Suprapubic skin (tissue), 4 donors: ENCODE data around the gene RASA3. TPM values are rescaled to one million over a fixed set of nuclear protein-coding genes. Genes with fewer than 3 reads are reported as not detected.
A peak's percentile ranks its signal among the peaks of the same experiment; 100 is the strongest.

Experiments
- DNase-seq, 2 donors: peaks; one replicate each; pipeline ENCODE4 v3.0.0-alpha.2; 2019; ENCODE audit warnings: low spot score in 2 of 2
- H3K27ac ChIP-seq: fragments of 200-600 bp; sonication (generic); one replicate; pipeline ENCODE4 v1.5.1; 2019
- H3K27me3 ChIP-seq: fragments of 200-600 bp; sonication (generic); one replicate; pipeline ENCODE4 v1.5.1; 2019
- H3K36me3 ChIP-seq: fragments of 200-600 bp; sonication (generic); one replicate; pipeline ENCODE4 v1.5.1; 2019
- H3K4me1 ChIP-seq: fragments of 200-600 bp; sonication (generic); one replicate; pipeline ENCODE4 v1.5.1; 2019
- H3K4me3 ChIP-seq: fragments of 200-600 bp; sonication (generic); one replicate; pipeline ENCODE4 v1.5.1; 2019; ENCODE audit warnings: mild to moderate bottlenecking
- H3K9me3 ChIP-seq: fragments of 200-600 bp; sonication (generic); one replicate; pipeline ENCODE4 v1.5.1; 2019
- EP300 ChIP-seq: sonication (generic); formaldehyde crosslinking; IDR thresholded peaks from one replicate; pipeline ENCODE4 v1.6.1; 2017; ENCODE audit warnings: antibody characterized with exemption
- POLR2A ChIP-seq, 2 donors: fragments of 450-650 bp; IDR thresholded peaks; one replicate each; pipeline ENCODE4 v1.6.1; 2017; ENCODE audit warnings: antibody characterized with exemption in 2 of 2, mild to moderate bottlenecking in 2 of 2, moderate library complexity in 2 of 2
- POLR2AphosphoS5 ChIP-seq, 3 donors: sonication (generic); formaldehyde crosslinking; IDR thresholded peaks; one replicate each; pipeline ENCODE4 v1.6.1; 2017; ENCODE audit warnings: antibody characterized with exemption in 3 of 3
- WGBS: methylation state at CpG from one replicate; pipeline ENCODE4 v1.1.5; 2018; 5-methylcytosine and 5-hydroxymethylcytosine counted together
- total RNA-seq, 4 donors: library from RNA; depleted of rRNA; stranded (reverse); fragments of >200 nt; gene quantifications; one replicate each; pipeline ENCODE4 v1.1.0, GENCODE V29; 2016
- TF ChIP-seq, protein P1 (sequence below), 2 donors: fragments of 200-600 bp in 1 of 2; fragments of 450-650 bp in 1 of 2; sonication (generic) in 1 of 2; IDR thresholded peaks; one replicate each; pipeline ENCODE4 v1.5.1; 2016 to 2019; ENCODE audit warnings: antibody characterized with exemption in 2 of 2, mild to moderate bottlenecking in 1 of 2, moderate library complexity in 1 of 2

Gene RASA3
- total RNA-seq, 4 donors from 2014 or later = 15.3 to 37.1 (median 16.4) TPM

DNA sequence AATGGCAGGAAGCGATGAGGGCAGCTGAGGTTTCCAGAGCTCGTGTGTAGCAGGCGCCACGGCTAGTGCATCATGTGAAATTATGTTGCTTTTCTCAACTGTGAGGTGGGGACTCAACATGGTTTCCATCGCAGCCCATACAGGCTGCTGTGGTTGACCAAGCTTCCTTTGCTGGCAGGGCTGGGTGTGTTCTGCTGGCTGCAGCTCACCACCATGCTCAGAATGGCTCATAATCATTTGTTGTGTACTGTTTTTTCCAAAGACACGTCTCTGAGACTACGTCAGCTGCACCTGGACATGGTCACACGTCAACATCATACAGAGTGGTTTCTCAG is 16.1 kb upstream of the RASA3 start:
- no peaks in the 10 kb centered on the region for H3K27me3 ChIP-seq
- TF ChIP-seq POLR2AphosphoS5 (IDR thresholded peaks at IDR 0.05) (no peak), EP300 (no peak), POLR2A (IDR thresholded peaks at IDR 0.05) (no peak)
- TF ChIP-seq, protein P1, sequence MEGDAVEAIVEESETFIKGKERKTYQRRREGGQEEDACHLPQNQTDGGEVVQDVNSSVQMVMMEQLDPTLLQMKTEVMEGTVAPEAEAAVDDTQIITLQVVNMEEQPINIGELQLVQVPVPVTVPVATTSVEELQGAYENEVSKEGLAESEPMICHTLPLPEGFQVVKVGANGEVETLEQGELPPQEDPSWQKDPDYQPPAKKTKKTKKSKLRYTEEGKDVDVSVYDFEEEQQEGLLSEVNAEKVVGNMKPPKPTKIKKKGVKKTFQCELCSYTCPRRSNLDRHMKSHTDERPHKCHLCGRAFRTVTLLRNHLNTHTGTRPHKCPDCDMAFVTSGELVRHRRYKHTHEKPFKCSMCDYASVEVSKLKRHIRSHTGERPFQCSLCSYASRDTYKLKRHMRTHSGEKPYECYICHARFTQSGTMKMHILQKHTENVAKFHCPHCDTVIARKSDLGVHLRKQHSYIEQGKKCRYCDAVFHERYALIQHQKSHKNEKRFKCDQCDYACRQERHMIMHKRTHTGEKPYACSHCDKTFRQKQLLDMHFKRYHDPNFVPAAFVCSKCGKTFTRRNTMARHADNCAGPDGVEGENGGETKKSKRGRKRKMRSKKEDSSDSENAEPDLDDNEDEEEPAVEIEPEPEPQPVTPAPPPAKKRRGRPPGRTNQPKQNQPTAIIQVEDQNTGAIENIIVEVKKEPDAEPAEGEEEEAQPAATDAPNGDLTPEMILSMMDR (IDR thresholded peaks at IDR 0.05) = no peak
- no peaks in the 10 kb centered on the region for H3K36me3 ChIP-seq
- no peak overlapping the region for H3K27ac ChIP-seq
- H3K4me3 ChIP-seq = no peak overlapping the region
- H3K9me3 ChIP-seq = no peaks in the 10 kb centered on the region
- H3K4me1 ChIP-seq = peaks cover 19% of the 10 kb centered on the region
- no peak for DNase-seq
- 80% methylated on average over 8 of the region's 8 CpGs for WGBS

- no peak overlapping the region for H3K27ac ChIP-seq
- H3K4me1 ChIP-seq = peaks cover 24% of the 10 kb centered on the region
- DNase-seq = no peak
- no peak overlapping the region for H3K4me3 ChIP-seq
- no peaks in the 10 kb centered on the region for H3K9me3 ChIP-seq
- H3K36me3 ChIP-seq = no peaks in the 10 kb centered on the region
- TF ChIP-seq, protein P1 (IDR thresholded peaks at IDR 0.05) = no peak
- TF ChIP-seq EP300 = no peak
- no peak for TF ChIP-seq POLR2AphosphoS5 (IDR thresholded peaks at IDR 0.05)
- TF ChIP-seq POLR2A (IDR thresholded peaks at IDR 0.05) = no peak
- H3K27me3 ChIP-seq = no peaks in the 10 kb centered on the region
- 80% methylated on average over 15 of the region's 22 CpGs for WGBS
Measured at GRCh38 chr13:114147803-114148520, 15.5 kb upstream of the RASA3 start.

- 90% methylated on average over 10 of the region's 10 CpGs for WGBS
- Histone ChIP-seq H3K4me1 (peaks cover 29% of the 10 kb centered on the region), H3K27ac (no peak overlapping the region), H3K27me3 (no peaks in the 10 kb centered on the region), H3K36me3 (no peaks in the 10 kb centered on the region), H3K4me3 (no peak overlapping the region), H3K9me3 (no peaks in the 10 kb centered on the region)
- TF ChIP-seq POLR2A (IDR thresholded peaks at IDR 0.05) (no peak), EP300 (no peak), POLR2AphosphoS5 (IDR thresholded peaks at IDR 0.05) (no peak)
- TF ChIP-seq, protein P1 (IDR thresholded peaks at IDR 0.05) = no peak
- peak in 1 of 2 donors; percentile 56 for DNase-seq
Measured at GRCh38 chr13:114146629-114147028, 14.2 kb upstream of the RASA3 start.

DNA sequence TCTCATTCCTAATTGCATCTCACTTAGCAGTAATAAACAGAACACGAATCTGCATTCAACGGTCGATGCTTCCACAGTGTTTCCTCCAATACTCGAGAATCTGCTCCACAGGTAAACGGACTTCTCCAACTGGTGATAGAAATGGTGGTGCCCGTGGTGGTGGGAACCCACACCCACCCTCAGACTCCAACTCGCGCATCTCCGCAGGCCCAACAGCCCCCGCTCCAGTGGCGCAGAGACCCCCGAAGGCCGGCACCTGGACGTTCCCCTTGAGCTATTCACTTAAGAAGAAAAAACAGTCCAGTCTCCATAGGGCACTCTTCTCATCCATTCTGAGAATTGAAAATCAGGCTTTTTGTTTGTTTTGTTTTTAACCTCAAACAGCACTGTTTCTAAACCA is 13.8 kb upstream of the RASA3 start:
- H3K36me3 ChIP-seq = no peaks in the 10 kb centered on the region
- H3K4me1 ChIP-seq = peaks cover 24% of the 10 kb centered on the region
- peak in 1 of 2 donors; percentile 20 for DNase-seq
- TF ChIP-seq POLR2A (IDR thresholded peaks at IDR 0.05) = no peak
- TF ChIP-seq EP300 = no peak
- TF ChIP-seq POLR2AphosphoS5 (IDR thresholded peaks at IDR 0.05) = no peak
- TF ChIP-seq, protein P1 (IDR thresholded peaks at IDR 0.05) = no peak
- H3K27me3 ChIP-seq = no peaks in the 10 kb centered on the region
- H3K4me3 ChIP-seq = no peak overlapping the region
- WGBS = 95% methylated on average over 14 of the region's 14 CpGs
- no peaks in the 10 kb centered on the region for H3K9me3 ChIP-seq
- H3K27ac ChIP-seq = no peak overlapping the region

DNA sequence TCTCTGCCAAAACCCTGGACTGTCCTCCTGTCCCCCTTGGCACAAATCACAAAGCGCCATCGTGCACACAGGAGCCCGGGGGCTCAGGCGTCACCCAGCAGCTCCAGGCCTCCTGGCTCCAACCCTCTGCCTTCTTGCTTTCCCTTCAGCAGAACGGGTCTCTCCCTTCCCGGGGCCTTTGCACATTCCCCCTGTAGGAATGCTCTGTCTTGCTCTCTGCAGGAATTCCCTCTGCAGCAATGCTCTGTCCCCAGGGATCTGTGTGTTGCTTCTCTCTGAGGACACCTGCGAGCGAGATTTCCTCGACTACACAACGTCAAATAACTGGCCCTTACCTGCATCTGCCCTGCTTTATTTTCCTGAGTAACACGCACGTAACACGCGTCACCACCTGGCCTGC is 13.3 kb upstream of the RASA3 start:
- DNase-seq = peak; percentile 26 to 43
- WGBS = 95% methylated on average over 14 of the region's 14 CpGs
- Histone ChIP-seq H3K36me3 (no peaks in the 10 kb centered on the region), H3K4me3 (no peak overlapping the region), H3K27me3 (no peaks in the 10 kb centered on the region), H3K4me1 (peaks cover 22% of the 10 kb centered on the region), H3K27ac (no peak overlapping the region), H3K9me3 (no peaks in the 10 kb centered on the region)
- no peak for TF ChIP-seq POLR2A (IDR thresholded peaks at IDR 0.05)
- TF ChIP-seq, protein P1 (IDR thresholded peaks at IDR 0.05) = no peak
- TF ChIP-seq POLR2AphosphoS5 (IDR thresholded peaks at IDR 0.05) = no peak
- no peak for TF ChIP-seq EP300
